Measurements from ENCODE around the gene ITPRID1. TPM values are rescaled to one million over a fixed set of nuclear protein-coding genes. Genes with fewer than 3 reads are reported as not detected.

The ITPRID1 gene
- total and polyA plus RNA-seq, 2 of the 8 experiments (the other 6 are each of a cell fraction or from before 2014, with no cell fraction given): 0.09 to 0.47 TPM

DNA sequence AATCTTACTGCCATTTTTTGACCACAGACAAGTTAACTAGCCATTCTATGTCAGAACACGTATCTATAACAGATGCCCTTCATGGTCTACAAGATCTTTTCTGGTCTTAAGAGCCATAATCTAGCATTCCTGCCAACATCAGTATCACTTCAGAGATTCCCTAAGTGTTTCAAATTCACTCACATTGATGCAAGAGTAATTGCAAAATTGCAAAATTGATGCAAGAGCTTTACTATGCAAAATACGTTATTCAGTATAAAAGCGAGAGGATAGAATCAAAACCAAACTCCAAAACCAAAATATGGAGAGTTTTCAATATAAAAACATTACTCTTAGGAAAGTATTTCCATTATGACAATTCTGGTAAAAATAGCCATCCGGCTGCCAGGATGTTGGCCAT lies 135.0 kb downstream of the ITPRID1 start (continued):
- TF ChIP-seq EP300 (IDR thresholded peaks at IDR 0.05; ENCODE audit: borderline replicate concordance in 1 of 2, low read depth in 2 of 2, low read length in 2 of 2): no peak
- TF ChIP-seq TAF7 (optimal IDR thresholded peaks at IDR 0.05; ENCODE audit: borderline replicate concordance, low read depth, low read length): no peak
- TF ChIP-seq KDM4A (IDR thresholded peaks at IDR 0.05; ENCODE audit: low read depth, low read length, severe bottlenecking): no peak
- TF ChIP-seq SP4 (IDR thresholded peaks at IDR 0.05; ENCODE audit: low read length): no peak
